ENCODE data around the gene GYG2. TPM values are rescaled to one million over a fixed set of nuclear protein-coding genes. Genes with fewer than 3 reads are reported as not detected.

GYG2 gene
- total RNA-seq, 1 donor from 2014 or later = 1.4 TPM

DNA sequence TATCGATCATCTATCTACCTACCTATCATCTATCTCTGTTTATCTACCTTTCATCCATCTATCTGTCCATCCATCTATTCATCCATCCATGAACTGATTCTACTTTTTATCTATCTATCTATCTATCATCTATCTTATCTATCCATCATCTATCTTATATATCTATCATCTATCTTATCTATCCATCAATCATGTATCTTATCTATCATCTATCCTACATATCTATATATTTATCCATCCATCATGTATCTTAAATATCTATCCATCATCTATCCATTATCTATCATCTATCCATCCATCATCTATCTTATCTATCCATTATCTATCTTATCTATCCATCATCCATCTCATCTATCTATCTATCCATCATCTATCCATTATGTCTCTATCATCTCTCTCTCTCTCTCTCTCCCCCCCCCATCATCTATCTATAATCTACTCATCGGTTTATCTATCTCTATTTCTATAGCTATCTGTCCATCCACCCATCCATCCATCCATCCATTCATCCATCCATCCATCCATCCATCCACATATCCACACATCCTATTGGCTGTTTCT is 79.5 kb downstream of the GYG2 start:
- H3K9me3 ChIP-seq = no peaks in the 10 kb centered on the region
- no peaks in the 10 kb centered on the region for H3K4me1 ChIP-seq
- no peak for ATAC-seq
- TF ChIP-seq, protein P1, sequence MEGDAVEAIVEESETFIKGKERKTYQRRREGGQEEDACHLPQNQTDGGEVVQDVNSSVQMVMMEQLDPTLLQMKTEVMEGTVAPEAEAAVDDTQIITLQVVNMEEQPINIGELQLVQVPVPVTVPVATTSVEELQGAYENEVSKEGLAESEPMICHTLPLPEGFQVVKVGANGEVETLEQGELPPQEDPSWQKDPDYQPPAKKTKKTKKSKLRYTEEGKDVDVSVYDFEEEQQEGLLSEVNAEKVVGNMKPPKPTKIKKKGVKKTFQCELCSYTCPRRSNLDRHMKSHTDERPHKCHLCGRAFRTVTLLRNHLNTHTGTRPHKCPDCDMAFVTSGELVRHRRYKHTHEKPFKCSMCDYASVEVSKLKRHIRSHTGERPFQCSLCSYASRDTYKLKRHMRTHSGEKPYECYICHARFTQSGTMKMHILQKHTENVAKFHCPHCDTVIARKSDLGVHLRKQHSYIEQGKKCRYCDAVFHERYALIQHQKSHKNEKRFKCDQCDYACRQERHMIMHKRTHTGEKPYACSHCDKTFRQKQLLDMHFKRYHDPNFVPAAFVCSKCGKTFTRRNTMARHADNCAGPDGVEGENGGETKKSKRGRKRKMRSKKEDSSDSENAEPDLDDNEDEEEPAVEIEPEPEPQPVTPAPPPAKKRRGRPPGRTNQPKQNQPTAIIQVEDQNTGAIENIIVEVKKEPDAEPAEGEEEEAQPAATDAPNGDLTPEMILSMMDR (IDR thresholded peaks at IDR 0.05) = no peak
- H3K4me3 ChIP-seq = no peak overlapping the region
- DNase-seq = no peak
- H3K36me3 ChIP-seq = peaks cover 7% of the 10 kb centered on the region
- no peak overlapping the region for H3K27ac ChIP-seq
- no peaks in the 10 kb centered on the region for H3K27me3 ChIP-seq
- intact Hi-C loops (cut with DNase I) = no loop called here

DNA sequence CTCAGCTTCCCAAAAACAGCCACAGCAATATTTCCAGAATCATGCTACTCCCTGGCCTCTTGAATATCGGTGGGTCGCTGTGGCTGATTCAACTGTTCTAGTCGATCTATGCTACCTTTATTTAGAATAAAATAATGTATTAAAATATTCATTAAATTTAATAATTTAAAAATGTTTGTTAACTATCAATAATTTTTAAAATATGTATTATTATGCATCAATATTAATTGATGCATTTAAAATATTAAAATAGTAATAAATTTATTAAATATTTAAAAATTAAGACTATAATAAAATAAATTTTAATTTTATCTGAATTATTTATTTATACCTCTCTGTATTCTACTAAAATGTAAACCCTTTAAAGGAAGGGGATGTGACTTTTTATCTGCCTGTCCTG is 81.4 kb downstream of the GYG2 start:
- DNase-seq = no peak
- intact Hi-C loops (cut with DNase I) = no loop called here
- Histone ChIP-seq H3K27ac (no peak overlapping the region), H3K4me3 (no peak overlapping the region), H3K4me1 (no peaks in the 10 kb centered on the region), H3K36me3 (peaks cover 7% of the 10 kb centered on the region), H3K27me3 (no peaks in the 10 kb centered on the region), H3K9me3 (no peaks in the 10 kb centered on the region)
- TF ChIP-seq, protein P1 (IDR thresholded peaks at IDR 0.05) = no peak
- ATAC-seq = no peak

- TF ChIP-seq, protein P1 (IDR thresholded peaks at IDR 0.05) = no peak
- Histone ChIP-seq H3K9me3 (no peaks in the 10 kb centered on the region), H3K4me1 (no peaks in the 10 kb centered on the region), H3K36me3 (no peaks in the 10 kb centered on the region), H3K4me3 (no peak overlapping the region), H3K27ac (no peak overlapping the region), H3K27me3 (no peaks in the 10 kb centered on the region)
- intact Hi-C loops (cut with DNase I) = no loop called here
- ATAC-seq (no peak), DNase-seq (no peak)
These were observed 84.4 kb downstream of the GYG2 start for GRCh38 chrX:2913118-2913517.

- H3K9me3 ChIP-seq = no peaks in the 10 kb centered on the region
- H3K4me1 ChIP-seq = no peaks in the 10 kb centered on the region
- peaks cover 5% of the 10 kb centered on the region for H3K36me3 ChIP-seq
- DNase-seq (no peak), ATAC-seq (no peak)
- intact Hi-C loops (cut with DNase I) = no loop called here
- H3K4me3 ChIP-seq = no peak overlapping the region
- H3K27me3 ChIP-seq = no peaks in the 10 kb centered on the region
- TF ChIP-seq, protein P1 (IDR thresholded peaks at IDR 0.05) = no peak
- H3K27ac ChIP-seq = no peak overlapping the region
These were observed 89.0 kb downstream of the GYG2 start for GRCh38 chrX:2917767-2918166.

GRCh38 chrX:2921193-2921592 is 92.5 kb downstream of the GYG2 start:
- no peak for ATAC-seq
- no peaks in the 10 kb centered on the region for H3K27me3 ChIP-seq
- H3K36me3 ChIP-seq = peaks cover 5% of the 10 kb centered on the region
- TF ChIP-seq, protein P1 (IDR thresholded peaks at IDR 0.05) = no peak
- no peaks in the 10 kb centered on the region for H3K9me3 ChIP-seq
- intact Hi-C loops (cut with DNase I) = no loop called here
- no peak overlapping the region for H3K4me3 ChIP-seq
- no peak overlapping the region for H3K27ac ChIP-seq
- H3K4me1 ChIP-seq = no peaks in the 10 kb centered on the region
- no peak for DNase-seq

- Histone ChIP-seq H3K36me3 (peaks cover 5% of the 10 kb centered on the region), H3K4me3 (no peak overlapping the region), H3K27me3 (no peaks in the 10 kb centered on the region), H3K9me3 (no peaks in the 10 kb centered on the region), H3K27ac (no peak overlapping the region), H3K4me1 (no peaks in the 10 kb centered on the region)
- no peak for DNase-seq
- TF ChIP-seq, protein P1 (IDR thresholded peaks at IDR 0.05) = no peak
- intact Hi-C loops (cut with DNase I) = no loop called here
- no peak for ATAC-seq
These were observed 93.0 kb downstream of the GYG2 start for GRCh38 chrX:2921750-2922149.
